Activated CD4-positive, CD25-positive, alpha-beta regulatory T cell treated with anti-CD3 and anti-CD28 coated beads, Interleukin-2, amount 50 U/mL, for 72 hours (primary cell): ENCODE results near the gene FICD.
"Not testable (repeated sequence)": the region's sequence is repeated elsewhere in the genome, so short reads cannot be mapped to it uniquely, and the experiment has no call there.

Experiments
- DNase-seq: peaks from one replicate; pipeline ENCODE4 v3.0.0; 2021

The FICD gene

DNA sequence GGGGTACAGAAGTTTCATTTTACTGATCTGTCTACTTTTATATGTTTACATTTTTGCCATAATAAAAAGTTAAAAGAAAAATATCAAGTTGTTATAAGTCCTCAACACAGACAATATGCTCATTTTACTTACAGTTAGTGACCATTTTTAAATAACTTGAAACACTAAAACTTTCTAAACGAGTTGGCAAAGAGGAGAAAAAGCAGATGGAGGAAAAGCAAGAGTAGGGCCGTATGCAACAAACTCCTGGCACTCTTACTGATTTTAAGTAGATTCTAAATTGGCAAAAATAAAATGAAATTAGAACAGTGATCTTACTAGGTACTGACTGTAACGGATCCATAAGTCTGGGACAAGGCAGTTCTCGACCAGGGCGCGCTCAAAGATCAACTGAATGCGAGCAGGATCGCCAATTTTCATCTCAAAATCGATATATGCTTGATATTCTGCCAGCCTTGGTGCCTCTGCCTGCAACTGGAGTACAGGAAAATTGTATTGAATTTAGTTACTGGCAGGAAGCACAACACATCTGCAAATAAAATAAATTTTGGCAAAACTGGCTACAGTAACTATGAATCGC is 23.6 kb downstream of the FICD start:
- DNase-seq: no peak

DNA sequence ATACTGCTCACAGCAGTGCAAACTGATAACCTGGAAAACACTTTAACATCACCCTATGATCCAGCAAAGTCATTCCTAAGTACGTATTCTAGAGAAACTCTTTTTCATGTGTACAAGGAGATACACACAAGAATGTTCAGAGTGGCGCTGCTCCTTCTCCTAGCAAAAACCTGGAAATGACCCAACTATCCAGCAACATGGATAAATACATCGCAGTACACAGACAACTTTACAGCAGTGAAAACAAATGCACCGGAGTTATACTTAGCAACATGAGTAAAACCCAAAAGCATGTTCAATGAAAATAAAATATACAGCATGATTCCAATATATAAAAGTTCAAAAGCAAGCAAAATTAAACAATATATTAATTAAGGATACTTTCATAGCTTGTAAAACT is 27.2 kb downstream of the FICD start:
- no peak for DNase-seq

DNA sequence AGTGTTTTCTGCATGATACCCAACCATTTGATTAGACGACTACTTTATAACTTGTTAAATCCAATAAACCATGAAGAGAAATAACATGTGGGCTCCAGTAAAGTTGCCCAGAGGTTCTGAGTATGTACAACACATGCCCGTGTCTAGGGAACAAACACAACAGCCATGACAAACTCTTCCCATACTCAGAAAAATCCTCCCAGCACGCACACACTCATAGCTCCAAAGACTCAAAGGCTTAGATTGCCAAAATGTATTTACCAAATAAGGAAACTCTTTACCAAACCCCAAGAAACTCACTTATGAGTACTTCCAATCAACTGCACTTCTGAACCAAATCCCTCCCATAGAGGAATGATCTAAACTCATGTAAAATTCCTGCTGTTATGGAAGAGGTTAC is 28.6 kb downstream of the FICD start:
- no peak for DNase-seq

DNA sequence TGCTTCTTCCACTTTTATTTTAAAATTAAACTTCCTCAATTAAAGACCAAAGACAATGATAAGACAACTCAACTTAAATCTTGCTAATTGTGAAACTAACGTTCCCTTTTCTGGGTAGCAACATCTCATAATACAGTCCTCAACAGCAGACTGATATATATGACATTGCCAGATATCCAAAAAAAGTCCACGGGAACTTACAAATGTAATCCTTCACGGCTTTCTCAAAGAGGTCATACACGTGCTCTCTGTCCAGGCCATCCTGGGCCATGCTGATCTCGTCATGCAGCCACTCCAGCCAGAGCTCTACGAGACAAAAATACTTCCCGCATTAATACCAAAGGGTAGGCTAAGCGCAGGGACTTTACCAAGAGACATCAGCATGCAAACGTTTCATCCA is 32.6 kb downstream of the FICD start:
- DNase-seq: no peak

DNA sequence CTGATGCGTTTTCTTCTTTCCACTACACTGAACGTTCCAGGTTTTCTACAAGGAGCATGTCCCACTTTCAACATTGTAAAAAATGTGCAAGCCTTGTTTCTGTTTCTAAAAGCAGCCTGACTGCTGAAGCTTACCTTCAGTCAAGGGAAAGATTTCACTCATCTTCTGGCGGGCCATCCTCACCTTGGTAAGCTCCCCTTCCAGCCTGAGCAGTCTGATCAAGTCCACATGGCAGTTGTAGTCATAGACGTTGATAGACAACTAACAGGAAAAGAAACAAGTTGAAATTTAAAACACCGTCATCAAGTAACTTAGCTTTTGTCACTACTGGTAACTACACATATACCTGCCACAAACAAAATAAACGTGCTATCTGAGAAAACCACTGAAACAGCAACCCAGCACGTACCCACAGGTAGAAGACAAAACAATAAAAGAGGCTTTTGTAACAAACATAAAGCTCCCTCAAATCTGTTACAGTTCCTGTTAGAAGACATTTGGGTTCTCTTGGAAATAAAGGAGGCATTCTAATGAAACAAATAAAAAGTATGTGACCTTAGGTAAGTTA is 34.0 kb downstream of the FICD start:
- no peak for DNase-seq

DNA sequence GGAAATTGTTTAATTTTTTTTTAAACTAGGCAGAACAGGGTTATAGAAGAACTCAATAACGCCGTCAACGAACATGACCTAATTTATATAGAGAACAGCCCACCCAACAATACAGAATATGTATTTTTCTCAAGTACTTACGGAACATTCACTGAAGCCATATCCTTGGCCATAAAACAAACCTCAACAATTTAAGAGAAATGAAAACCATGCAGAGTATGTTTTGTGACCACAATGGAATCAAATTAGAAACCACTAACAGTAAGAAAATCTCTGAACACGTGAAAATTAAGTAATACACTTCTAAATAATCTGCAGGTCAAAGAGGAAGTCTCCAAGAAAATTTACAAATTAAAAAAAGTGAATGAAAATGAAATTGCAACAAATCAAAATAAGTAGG is 36.5 kb downstream of the FICD start:
- DNase-seq: no peak

DNA sequence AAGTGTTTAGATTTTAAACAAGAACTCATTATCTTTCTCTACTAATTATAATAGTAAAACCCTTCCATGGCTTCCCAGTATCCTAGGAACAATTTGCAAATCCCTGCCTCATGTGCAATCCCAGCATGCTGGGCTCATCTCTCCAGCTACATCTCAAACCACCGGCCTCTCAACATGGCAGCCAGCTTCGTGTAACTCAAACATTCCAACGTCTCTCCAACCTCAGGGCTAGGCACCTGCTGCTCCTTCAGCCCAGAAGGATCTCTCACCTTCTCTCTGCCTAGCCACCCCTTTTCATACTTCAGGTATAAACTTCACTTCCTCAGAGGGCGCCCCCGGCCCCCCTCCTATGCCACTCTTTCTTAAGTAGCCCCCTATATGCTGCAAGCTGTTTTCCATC is 38.7 kb downstream of the FICD start:
- no peak for DNase-seq

DNA sequence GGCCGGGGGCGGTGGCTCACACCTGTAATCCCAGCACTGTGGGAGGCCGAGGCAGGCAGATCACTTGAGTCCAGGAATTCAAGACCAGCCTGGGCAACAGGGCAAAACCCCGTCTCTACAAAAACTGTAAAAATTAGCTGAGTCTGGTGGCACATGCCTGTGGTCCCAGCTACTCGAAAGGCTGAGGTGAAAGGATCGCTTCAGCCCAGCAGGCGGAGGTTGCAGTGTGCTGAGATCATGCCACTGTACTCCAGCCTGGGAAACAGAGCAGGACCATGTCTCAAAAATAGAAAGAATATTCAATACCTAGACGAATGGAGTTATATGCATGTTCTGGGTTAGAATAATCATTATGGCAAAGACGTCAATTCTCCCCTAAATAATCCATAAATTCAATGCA is 40.3 kb downstream of the FICD start:
- not testable (repeated sequence) for DNase-seq

DNA sequence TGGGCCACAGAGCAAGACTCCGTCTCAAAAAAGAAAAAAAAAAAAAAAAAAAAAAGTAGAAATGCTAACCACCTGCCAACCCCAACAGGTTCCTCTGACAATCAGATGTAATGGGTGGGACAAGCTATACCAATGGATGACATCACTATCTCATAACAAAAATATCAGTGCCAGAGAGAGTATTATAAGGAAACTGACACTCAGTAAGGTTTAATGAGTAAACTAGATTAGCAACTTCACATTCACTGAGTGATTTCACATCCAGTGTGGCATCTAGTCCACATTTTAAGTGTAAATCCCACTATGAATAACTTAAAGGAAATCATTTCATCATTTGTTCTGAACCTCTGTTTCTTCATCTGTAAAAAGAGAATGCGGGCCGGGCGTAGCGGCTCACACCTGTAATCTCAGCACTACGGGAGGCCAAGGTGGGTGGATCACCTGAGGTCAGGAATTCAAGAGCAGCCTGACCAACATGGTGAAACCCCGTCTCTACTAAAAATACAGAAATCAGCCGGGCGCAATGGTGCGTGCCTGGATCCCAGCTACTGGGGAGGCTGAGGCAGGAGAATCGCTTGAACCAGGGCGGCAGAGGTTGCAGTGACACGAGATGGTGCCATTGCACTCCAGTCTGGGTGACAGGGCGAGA is 44.1 kb downstream of the FICD start:
- no peak for DNase-seq

DNA sequence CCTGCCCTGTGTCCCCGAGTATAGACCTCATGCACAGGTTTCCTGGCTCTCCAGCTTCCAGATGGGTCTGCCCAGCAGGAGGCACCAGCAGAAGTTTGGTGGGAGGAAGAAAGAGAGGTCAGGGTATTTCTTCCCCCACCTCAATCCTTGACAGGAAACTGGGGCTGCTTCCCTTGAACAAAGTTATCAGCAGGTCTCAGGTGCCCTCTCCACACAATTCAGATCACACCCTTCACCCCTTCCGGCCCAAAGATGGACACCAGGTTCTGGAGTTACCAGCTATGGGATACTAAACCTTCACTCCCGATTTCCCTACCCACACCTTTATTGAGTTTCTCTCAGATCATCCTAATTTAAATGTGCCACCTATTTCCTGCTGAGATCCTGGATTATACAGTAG is 44.7 kb downstream of the FICD start:
- DNase-seq: no peak

DNA sequence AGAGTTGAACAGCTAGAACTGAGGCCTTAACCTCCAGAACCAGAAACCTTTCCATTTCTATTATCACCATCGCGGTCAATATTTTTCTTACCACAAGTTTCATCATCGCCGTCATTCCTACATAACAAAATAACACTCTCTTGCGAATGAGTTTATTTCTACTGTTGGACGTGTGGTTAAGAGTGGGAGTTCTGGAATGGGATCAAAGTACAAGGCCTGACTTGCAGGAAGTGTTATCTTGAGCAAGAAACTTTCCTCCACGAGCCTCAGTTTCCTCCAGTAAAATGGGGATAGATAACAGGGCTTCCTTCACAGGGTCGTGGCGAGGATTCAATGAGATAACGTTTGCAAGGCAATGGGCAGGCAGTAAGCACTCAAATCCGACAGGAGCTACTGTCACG is 45.2 kb downstream of the FICD start:
- DNase-seq: no peak

DNA sequence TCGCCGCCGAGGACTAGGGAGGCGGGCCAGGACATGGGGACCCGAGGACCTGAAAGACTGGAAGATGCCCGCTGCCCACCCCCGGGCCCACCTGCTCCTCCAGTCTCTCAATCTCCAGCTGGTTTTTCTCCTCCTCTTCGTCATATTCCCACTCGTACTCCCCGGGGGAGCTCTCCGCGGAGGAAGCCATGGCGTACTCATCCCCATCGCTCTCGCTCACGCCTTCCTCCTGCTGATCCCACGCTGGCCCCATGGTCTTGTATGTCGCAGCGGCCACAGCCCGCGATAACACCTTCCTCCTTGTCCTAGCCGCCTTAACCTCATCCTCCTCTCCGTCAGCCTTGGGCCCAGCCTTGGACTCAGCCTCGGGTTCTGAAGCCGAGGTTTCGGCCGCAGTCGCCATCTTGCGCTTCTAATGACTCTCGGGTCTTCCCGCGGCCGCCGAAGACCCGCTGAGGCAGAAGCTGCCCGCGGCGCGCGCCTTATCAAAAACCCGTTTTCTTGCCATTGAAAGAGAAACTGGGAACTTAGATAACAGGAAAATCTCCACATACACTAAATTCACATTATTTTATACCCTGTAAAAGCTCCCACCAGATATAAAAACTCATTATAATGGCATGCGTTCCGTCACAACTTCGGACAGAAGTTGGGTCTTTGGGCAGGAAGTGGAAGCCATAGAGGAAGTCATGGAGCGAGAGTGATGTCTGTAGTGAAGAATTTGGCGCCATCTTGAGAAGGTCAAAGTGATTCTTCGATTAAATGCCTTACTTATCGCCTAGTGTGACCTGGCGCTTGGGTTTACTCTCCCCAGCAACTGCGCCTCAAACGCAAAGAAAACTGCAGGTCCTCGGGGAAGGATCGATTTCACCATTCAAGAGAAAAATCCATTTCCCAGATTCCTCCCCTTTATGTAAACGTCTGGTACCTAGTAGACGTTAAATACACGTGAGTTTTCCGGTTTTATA is 46.0 kb downstream of the FICD start, which contains the start of gene SART3:
Gene SART3, minus strand, starts transcription at position 422 of the 968 bp plus-strand sequence. Its CDS starts 19 bp downstream, at position 403.
- DNase-seq: peak; percentile 80

DNA sequence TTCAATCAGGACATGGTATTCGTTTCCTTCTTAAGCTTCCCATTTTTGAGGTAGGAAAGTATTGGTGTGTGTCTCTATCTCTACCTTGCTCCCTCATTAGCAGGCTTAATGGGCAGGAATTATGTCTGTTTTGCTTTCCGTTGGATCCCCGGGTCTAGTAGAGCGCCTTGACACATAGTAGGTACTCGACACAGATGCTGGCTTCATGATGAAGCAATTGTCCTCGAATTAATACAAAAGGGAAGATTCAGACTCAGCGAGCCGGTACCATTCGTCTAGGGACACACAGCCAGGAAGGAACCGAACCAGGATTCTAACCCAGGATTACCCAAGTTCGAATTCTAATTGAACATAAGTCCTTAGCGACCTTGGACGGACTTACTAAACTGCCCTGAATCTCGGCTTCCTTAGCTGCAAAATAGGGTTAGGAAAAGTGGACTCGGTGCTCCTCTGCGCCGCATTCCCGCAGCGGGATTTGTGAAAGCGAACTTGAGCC is 46.8 kb downstream of the FICD start:
- DNase-seq: no peak

DNA sequence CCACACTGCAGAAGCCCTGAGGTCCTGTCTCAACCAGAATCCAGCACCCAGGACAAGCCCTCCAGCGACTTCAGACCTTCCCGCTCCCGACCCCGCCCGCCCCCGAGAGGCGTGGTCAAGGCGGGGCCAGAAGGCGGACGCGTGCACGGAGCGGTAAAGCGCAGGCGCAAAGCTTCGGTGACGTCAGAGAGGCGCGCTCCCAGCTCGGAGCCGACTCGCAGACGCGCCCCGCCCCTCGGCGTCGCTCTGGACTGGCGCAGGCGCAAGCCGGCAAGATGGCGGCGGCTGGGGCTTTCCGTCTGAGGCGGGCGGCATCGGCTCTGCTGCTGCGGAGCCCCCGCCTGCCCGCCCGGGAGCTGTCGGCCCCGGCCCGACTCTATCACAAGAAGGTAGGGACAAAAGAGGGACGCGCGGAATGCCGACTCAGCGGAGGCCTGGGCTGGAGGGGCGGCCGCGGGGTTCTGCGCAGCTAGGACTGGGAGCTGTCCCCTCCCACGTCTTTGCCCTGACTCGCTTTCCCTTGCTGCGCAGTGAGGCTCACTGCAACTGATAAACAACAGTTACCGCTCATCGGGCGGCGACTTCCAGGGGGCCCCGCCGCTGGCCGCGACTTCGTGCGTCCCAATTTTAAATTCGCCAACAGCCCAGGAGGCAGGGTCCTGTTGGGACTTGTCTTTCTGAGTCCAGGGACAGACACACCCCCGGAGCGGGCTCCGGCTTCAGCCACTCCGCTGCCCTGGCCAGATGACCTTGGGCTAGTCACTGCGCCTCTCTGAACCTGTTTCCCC is 47.5 kb downstream of the FICD start, which contains the start of gene ISCU:
Gene ISCU, plus strand, starts transcription at position 249 of the 788 bp plus-strand sequence. Its CDS starts 27 bp downstream, at position 276.
- DNase-seq: peak; percentile 100

DNA sequence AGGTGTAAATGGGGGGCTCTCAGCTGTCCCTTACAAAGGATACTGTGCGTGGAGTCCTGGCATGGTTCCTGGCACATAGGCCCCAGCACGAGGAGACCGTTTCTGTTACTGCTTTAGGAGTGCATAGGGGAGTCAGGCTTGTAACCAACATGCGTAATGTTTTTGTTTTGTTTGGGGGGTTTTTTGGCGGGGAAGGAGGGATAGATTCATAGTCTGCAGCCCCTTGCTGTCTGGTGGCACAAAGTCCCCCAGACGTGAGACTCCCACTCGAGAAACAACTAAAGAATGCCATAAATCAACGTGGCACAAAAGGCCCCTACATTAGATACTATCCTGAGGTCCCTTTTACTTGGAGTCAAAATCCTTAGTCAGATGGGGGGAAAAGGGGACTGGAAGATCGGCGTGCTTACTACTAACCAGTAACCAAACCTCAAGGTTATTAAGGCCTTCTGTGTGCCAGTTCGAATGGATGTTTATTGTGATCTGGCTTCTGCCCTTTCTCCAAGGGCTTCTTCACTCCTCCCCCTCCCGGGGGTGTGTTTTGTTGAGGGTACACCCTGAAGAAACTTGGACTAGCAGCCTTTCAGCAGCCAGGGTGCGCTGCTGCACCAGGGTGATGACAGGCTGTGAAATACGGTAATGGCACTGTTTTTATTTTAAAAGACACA is 48.2 kb downstream of the FICD start:
- DNase-seq: peak; percentile 77

DNA sequence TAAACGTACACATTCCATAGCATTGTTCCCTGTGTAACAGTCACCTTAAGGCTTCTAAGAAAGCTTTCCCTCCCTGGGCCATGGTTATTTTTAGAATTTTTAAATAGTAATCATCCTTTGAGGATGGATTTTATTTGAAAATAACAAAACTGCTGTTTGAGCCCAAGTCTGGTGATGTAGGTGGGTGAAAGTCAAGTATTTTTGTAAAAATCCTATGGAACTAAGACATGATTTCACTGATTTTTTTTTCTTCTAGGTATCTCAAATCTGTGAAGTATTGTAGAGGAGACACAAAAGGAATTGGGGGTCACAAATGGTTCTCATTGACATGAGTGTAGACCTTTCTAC is 48.7 kb downstream of the FICD start:
- no peak for DNase-seq

DNA sequence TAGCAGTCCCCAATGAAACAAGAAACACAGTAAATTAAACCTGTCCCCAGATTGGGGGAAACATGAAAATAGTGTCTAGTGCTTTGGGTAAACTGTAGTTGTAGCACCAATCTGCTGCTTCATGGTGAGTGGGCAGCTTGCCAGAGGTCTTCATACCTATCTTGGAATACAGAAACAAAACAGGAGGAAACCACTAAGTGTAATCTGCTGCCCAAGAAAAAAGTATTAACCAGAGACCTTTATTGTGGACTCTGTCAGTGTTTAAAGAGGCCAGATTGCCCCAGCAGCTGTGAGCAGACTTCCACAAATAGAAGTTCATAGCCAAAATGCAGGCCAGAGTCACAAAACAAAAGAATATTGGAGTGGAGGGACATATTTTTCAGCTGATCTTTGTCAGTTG is 49.6 kb downstream of the FICD start:
- DNase-seq: no peak

DNA sequence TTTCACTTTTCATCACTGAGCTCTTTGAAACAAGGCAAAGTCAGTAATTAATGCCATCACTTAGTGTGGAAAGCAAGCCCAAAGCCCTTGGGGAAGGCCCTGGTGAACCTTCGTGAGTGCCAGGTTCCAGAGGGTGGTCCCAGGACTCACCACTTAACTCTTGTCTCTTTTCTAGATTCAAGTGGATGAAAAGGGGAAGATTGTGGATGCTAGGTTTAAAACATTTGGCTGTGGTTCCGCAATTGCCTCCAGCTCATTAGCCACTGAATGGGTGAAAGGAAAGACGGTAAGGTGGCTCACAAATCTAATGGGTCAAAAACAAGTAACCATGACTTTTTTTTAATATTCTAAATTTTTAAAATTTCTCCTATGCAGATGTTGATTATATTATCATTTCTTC is 50.1 kb downstream of the FICD start:
- DNase-seq: no peak

DNA sequence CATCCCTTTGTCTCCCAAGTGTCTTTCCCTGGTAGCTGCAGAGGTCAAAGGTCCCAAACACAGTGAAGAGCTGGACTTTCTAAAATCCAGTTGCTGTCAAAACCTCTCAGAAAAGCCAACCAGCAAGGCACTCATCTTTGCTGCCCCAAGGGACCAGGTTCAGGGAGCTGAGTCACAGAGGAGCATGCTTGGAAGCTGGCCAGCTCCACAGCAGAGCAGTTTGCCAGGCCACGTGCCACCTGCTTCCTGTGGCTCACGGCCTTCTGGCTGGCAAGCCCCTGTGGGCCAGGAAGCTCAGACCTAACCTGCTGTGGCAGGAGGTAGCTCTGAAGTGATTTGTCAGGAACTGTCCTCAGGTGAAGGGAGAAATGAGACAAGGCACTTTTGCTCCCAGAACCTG is 50.9 kb downstream of the FICD start:
- peak; percentile 56 for DNase-seq

DNA sequence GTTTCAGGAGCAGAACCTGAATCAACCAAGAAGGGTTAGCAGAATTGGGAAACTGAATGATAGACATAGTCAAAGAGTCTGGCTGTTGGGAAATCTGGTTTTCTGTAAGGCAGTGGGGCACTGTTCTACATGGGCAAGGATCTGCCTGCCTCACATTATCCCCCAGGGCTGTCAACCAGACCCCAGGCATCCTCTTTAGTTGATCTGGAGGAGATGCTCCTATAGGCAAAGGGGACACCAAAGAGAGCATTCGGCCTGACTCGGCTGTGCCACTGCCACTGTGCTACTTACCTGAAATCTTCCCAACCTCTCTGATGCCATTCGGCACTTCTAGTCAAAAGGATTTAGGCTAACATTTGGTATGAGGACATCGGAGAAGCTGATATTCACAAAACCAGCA is 51.4 kb downstream of the FICD start:
- no peak for DNase-seq

DNA sequence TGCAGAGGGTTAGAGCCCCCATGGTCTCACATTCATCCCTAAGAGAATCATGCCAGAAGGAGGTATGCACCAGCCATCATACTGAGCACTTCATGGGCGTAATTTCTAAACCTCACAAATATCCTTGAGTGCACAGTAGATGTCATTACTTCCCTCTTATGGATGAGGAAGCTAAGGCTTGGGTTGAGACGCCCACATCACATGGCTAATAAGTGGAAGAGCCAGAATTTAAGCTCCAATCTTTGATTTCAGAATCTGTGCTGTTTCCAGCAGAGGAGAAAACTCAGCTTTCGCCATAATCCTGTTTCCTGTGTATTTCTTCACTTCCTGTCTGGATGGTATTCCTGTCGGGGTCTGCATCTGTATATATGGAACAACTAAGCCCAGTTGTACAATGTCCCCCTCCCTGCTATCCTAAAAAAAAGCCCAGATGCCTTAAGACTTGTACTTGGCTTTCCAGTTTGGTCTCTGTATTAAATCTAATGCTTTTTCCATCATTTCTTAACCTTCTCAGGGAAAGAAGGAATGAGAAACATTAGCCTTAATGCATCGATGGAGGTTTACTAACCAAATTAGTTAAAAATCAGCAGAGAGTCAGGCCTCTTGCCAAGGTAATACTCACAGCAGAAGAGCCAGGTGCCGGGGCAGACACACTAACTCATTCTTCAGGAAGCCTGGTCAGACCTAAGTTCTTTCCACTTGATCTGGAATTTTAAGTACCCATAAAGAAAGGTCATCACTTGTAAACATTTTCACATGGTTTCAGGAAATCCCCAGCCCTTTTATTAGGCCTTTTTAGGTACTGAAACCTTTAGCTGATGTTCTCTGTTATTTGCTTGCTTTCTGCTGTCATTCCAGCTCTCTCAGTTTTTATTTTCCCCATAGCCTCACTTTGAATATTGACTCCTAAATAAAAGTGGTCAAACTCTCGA is 52.6 kb downstream of the FICD start:
- no peak for DNase-seq
